Neural progenitor cell (in vitro differentiated cells): Measurements from ENCODE around the gene UBE2J1. TPM values are rescaled to one million over a fixed set of nuclear protein-coding genes. Genes with fewer than 3 reads are reported as not detected.

Experiments
- DNase-seq: peaks from one replicate; pipeline ENCODE4 v3.0.0-alpha.2; 2016; ENCODE audit warnings: low spot score
- H2AFZ ChIP-seq: fragments of 200-600 bp; sonication (generic); replicated peaks from 2 replicates; pipeline ENCODE4 v1.6.1; 2016; ENCODE audit warnings: antibody characterized with exemption
- H3F3A ChIP-seq: fragments of 200-600 bp; sonication (generic); 2 replicates; pipeline ENCODE4 v1.6.1; 2016; ENCODE audit warnings: antibody characterized with exemption, low read depth
- H3K27ac ChIP-seq: fragments of 200-600 bp; sonication (generic); 2 replicates; pipeline ENCODE4 v1.5.1; 2016; ENCODE audit warnings: mild to moderate bottlenecking
- H3K27me3 ChIP-seq: fragments of 200-600 bp; sonication (generic); 2 replicates; pipeline ENCODE4 v1.6.1; 2016; ENCODE audit warnings: mild to moderate bottlenecking, moderate library complexity
- H3K36me3 ChIP-seq: fragments of 200-600 bp; sonication (generic); 2 replicates; pipeline ENCODE4 v1.5.1; 2016
- H3K4me1 ChIP-seq: fragments of 200-600 bp; sonication (generic); 2 replicates; pipeline ENCODE4 v1.6.1; 2016; ENCODE audit warnings: mixed run types
- H3K4me2 ChIP-seq: fragments of 200-600 bp; sonication (generic); 2 replicates; pipeline ENCODE4 v1.6.1; 2016
- H3K4me3 ChIP-seq: fragments of 200-600 bp; sonication (generic); 2 replicates; pipeline ENCODE4 v1.5.1; 2016
- H3K79me2 ChIP-seq: fragments of 200-600 bp; sonication (generic); 2 replicates; pipeline ENCODE4 v1.6.1; 2016; ENCODE audit warnings: low read depth
- H3K9ac ChIP-seq: fragments of 200-600 bp; sonication (generic); 2 replicates; pipeline ENCODE4 v1.6.1; 2016
- H3K9me3 ChIP-seq: fragments of 200-600 bp; sonication (generic); 2 replicates; pipeline ENCODE4 v1.5.1; 2016; ENCODE audit warnings: low read depth
- H4K20me1 ChIP-seq: fragments of 200-600 bp; sonication (generic); 2 replicates; pipeline ENCODE4 v1.6.1; 2016; ENCODE audit warnings: low read depth
- H3K27ac Mint-ChIP-seq: 3 replicates; pipeline ENCODE4 v1.8.0; 2021; ENCODE audit warnings: mixed read lengths
- H3K27me3 Mint-ChIP-seq: 2 replicates; pipeline ENCODE4 v1.8.0; 2022; ENCODE audit warnings: low read depth, mild to moderate bottlenecking, inconsistent platforms, moderate library complexity, mixed read lengths; ENCODE audit not compliant: insufficient read depth
- H3K36me3 Mint-ChIP-seq: 3 replicates; pipeline ENCODE4 v1.8.0; 2021; ENCODE audit warnings: mixed read lengths
- H3K4me1 Mint-ChIP-seq: 3 replicates; pipeline ENCODE4 v1.8.0; 2021; ENCODE audit warnings: mixed read lengths
- H3K4me3 Mint-ChIP-seq: 3 replicates; pipeline ENCODE4 v1.8.0; 2021; ENCODE audit warnings: mild to moderate bottlenecking, moderate library complexity, mixed read lengths
- H3K9me3 Mint-ChIP-seq: 3 replicates; pipeline ENCODE4 v1.8.0; 2020; ENCODE audit warnings: mixed read lengths
- CTCF ChIP-seq: fragments of 200-600 bp; sonication (generic); IDR thresholded peaks from 2 replicates; pipeline ENCODE4 v1.5.1; 2017; ENCODE audit warnings: antibody characterized with exemption, mild to moderate bottlenecking
- EZH2 ChIP-seq: fragments of 200-600 bp; sonication (generic); IDR thresholded peaks from 2 replicates; pipeline ENCODE4 v1.6.1; 2017; ENCODE audit warnings: antibody characterized with exemption, mild to moderate bottlenecking, moderate library complexity
- EZH2phosphoT487 ChIP-seq: fragments of 200-600 bp; sonication (generic); IDR thresholded peaks from 2 replicates; pipeline ENCODE4 v1.6.1; 2017; ENCODE audit warnings: antibody characterized with exemption
- total RNA-seq: library from RNA; depleted of rRNA; stranded (reverse); fragments of >200 nt; gene quantifications from 2 replicates; pipeline ENCODE4 v1.2.3, GENCODE V29; 2015; ENCODE audit warnings: low replicate concordance

UBE2J1 gene
- total RNA-seq, 1 donor from 2014 or later = 43.0 TPM

- Histone ChIP-seq H3K4me2 (no peak overlapping the region), H3K9ac (no peak overlapping the region), H4K20me1 (no peaks in the 10 kb centered on the region), H3F3A (peaks cover 7% of the 10 kb centered on the region), H3K36me3 (no peaks in the 10 kb centered on the region), H3K4me3 (no peak overlapping the region), H2AFZ (no peak overlapping the region), H3K27ac (no peak overlapping the region), H3K27me3 (no peaks in the 10 kb centered on the region), H3K79me2 (no peaks in the 10 kb centered on the region), H3K4me1 (peaks cover 8% of the 10 kb centered on the region), H3K9me3 (peaks cover 7% of the 10 kb centered on the region)
- peaks cover 31% of the 10 kb centered on the region for H3K9me3 Mint-ChIP-seq
- peaks cover 2% of the 10 kb centered on the region for H3K4me1 Mint-ChIP-seq
- TF ChIP-seq EZH2 (no peak), EZH2phosphoT487 (no peak), CTCF (no peak)
- peaks cover 2% of the 10 kb centered on the region for H3K27me3 Mint-ChIP-seq
- no peak overlapping the region for H3K4me3 Mint-ChIP-seq
- no peak for DNase-seq
- no peak overlapping the region for H3K27ac Mint-ChIP-seq
- H3K36me3 Mint-ChIP-seq = peaks cover 40% of the 10 kb centered on the region
These were observed 32.4 kb downstream of the UBE2J1 start for GRCh38 chr6:89320012-89320559.

- no peak overlapping the region for H2AFZ ChIP-seq
- no peak overlapping the region for H3K4me3 ChIP-seq
- H3K27ac ChIP-seq = no peak overlapping the region
- no peaks in the 10 kb centered on the region for H3K27me3 ChIP-seq
- no peaks in the 10 kb centered on the region for H3K79me2 ChIP-seq
- H3F3A ChIP-seq = peaks cover 7% of the 10 kb centered on the region
- H3K4me1 ChIP-seq = peaks cover 15% of the 10 kb centered on the region
- H3K4me3 Mint-ChIP-seq = no peak overlapping the region
- H3K4me1 Mint-ChIP-seq = peaks cover 15% of the 10 kb centered on the region
- no peak for DNase-seq
- H3K27me3 Mint-ChIP-seq = peaks cover 5% of the 10 kb centered on the region
- peaks cover 25% of the 10 kb centered on the region for H3K36me3 Mint-ChIP-seq
- H3K9ac ChIP-seq = no peak overlapping the region
- H3K27ac Mint-ChIP-seq = no peak overlapping the region
- H3K4me2 ChIP-seq = no peak overlapping the region
- no peaks in the 10 kb centered on the region for H3K36me3 ChIP-seq
- TF ChIP-seq EZH2phosphoT487 (no peak), CTCF (no peak)
- H3K9me3 ChIP-seq = peaks cover 7% of the 10 kb centered on the region
- H3K9me3 Mint-ChIP-seq = peaks cover 28% of the 10 kb centered on the region
- no peaks in the 10 kb centered on the region for H4K20me1 ChIP-seq
These were observed 35.5 kb downstream of the UBE2J1 start for GRCh38 chr6:89317067-89317466.

GRCh38 chr6:89315249-89315885, 37.2 kb downstream of the UBE2J1 start, which contains the start of gene GABRR2:
Gene GABRR2 (minus strand): TSS chr6:89315299. CDS start chr6:89315165, 134 bp downstream.
- Histone ChIP-seq H3F3A (peaks cover 10% of the 10 kb centered on the region), H3K4me1 (peaks cover 19% of the 10 kb centered on the region), H3K79me2 (no peaks in the 10 kb centered on the region), H4K20me1 (no peaks in the 10 kb centered on the region), H3K4me3 (no peak within 1 kb of the TSS), H2AFZ (no peak within 1 kb of the TSS), H3K4me2 (no peak within 1 kb of the TSS), H3K9ac (no peak within 1 kb of the TSS), H3K27me3 (no peaks in the 10 kb centered on the region), H3K9me3 (peaks cover 5% of the 10 kb centered on the region), H3K36me3 (no peaks in the 10 kb centered on the region), H3K27ac (no peak within 1 kb of the TSS)
- no peak for DNase-seq
- H3K27ac Mint-ChIP-seq = no peak within 1 kb of the TSS
- H3K36me3 Mint-ChIP-seq = peaks cover 15% of the 10 kb centered on the region
- H3K9me3 Mint-ChIP-seq = peaks cover 19% of the 10 kb centered on the region
- peaks cover 30% of the 10 kb centered on the region for H3K4me1 Mint-ChIP-seq
- TF ChIP-seq CTCF (no peak), EZH2phosphoT487 (no peak), EZH2 (no peak)
- peaks cover 9% of the 10 kb centered on the region for H3K27me3 Mint-ChIP-seq
- H3K4me3 Mint-ChIP-seq = no peak within 1 kb of the TSS
